HG02938 (cell line): Measurements from ENCODE around the gene DBNDD2.

Experiments used
- ATAC-seq: cut with Tn5 transposase; IDR thresholded peaks from one replicate; pipeline ENCODE4 v1.9.1; 2021; ENCODE audit warnings: mild to moderate bottlenecking, moderate library complexity; ENCODE audit not compliant: unreplicated experiment

The DBNDD2 gene

DNA sequence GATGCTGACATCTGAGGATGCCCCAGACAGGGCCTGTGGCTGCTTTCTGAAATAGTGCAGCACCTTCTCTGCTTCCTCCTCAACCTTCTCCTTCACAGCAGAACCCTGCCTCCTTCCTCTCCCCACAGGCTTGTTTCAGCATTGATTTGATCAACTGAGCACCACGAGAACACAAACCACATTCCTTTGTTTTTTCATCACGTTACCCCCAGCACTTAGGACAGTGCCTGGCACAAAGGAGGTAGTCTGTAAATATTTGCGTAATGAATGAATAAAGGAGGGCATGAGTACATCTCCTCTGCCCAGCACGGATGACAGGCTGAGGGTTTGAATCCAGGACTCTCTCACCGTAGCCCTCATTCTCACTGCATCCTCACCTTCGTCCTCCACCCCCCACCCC, 40.2 kb downstream of the DBNDD2 start:
- no peak for ATAC-seq

GRCh38 chr20:45449528-45449927, 41.4 kb downstream of the DBNDD2 start:
- ATAC-seq, result no peak

- ATAC-seq, result no peak
These were observed 42.2 kb downstream of the DBNDD2 start for GRCh38 chr20:45450097-45450818.

DNA sequence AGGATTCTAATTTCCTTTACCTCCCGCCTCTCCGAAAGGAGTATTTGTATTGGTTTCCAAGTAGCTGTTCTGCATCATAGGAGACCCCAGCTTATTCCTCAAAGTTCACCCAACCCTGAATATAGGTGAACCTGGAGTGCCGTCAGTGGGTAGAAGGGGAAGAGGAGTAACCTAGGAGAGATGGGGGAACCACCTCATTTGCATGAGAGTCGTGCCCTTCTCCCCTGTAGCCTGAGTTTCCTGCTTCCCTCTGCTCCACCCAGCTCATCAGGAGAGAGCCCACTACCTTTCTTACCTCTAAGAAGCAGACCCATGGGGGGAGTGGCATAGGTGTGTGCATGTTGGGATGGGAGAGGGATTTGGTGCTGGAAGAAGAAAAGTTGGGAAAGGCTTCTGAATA, 44.1 kb downstream of the DBNDD2 start:
- no peak for ATAC-seq

- no peak for ATAC-seq
These were observed 44.9 kb downstream of the DBNDD2 start for GRCh38 chr20:45452772-45453691.

- no peak for ATAC-seq
These were observed 48.5 kb downstream of the DBNDD2 start for GRCh38 chr20:45456632-45457031.

DNA sequence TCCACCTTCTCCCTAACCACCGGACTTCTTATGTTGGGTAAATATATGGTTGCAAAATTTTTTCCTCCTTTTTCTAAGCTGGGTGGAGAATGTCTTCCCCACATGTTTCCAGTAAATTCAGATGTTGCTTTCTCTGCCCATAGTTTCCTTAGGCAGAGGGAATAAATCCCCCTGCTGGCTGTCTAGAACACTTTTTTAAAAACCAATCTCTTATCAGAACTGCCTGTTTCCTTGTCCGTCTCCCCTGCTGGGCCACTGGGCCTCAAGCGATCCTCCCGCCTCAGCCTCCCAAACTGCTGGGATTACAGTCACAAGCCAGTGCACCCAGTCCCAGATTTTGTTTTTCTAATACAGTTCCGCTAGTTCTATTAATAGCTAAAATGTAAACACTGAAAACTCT, 51.5 kb downstream of the DBNDD2 start:
- ATAC-seq, result no peak
